Bronchial epithelial cell (primary cell): ENCODE measurements around the gene RBM33. TPM values are rescaled to one million over a fixed set of nuclear protein-coding genes. Genes with fewer than 3 reads are reported as not detected.

Experiments used
- DNase-seq: peaks from one replicate; pipeline ENCODE4 v3.0.0-alpha.2; 2010; ENCODE audit warnings: low read depth
- FAIRE-seq: peaks from 2 replicates; lab custom pipeline; 2011; peaks lifted over from hg19 to GRCh38; lab: Jason Lieb, UNC
- H3K27me3 ChIP-seq: 2 replicates; pipeline ENCODE4 v1.5.1; 2011; ENCODE audit warnings: low read length; ENCODE audit not compliant: control insufficient read depth, insufficient read depth
- H3K36me3 ChIP-seq: 2 replicates; pipeline ENCODE4 v1.5.1; 2011; ENCODE audit warnings: low read length; ENCODE audit not compliant: control insufficient read depth, insufficient read depth
- H3K4me3 ChIP-seq: 2 replicates; pipeline ENCODE4 v1.5.1; 2011; ENCODE audit warnings: mild to moderate bottlenecking, low read depth, low read length, control low read depth
- CTCF ChIP-seq: IDR thresholded peaks from 2 replicates; pipeline ENCODE4 v1.5.1; 2011; ENCODE audit warnings: mild to moderate bottlenecking, moderate library complexity, low read length, control low read depth, inconsistent platforms; ENCODE audit not compliant: insufficient read depth, severe bottlenecking
- total RNA-seq: library from RNA; depleted of rRNA; stranded (reverse); fragments of >200 nt; gene quantifications from 2 replicates; pipeline ENCODE4 v1.2.1, GENCODE V29; 2014

RBM33 gene
- total RNA-seq, 1 donor from 2014 or later, result 17.1 TPM

GRCh38 chr7:155763122-155763521 lies 118.7 kb downstream of the RBM33 start:
- Histone ChIP-seq H3K27me3 (no peaks in the 10 kb centered on the region), H3K4me3 (no peak overlapping the region), H3K36me3 (peaks cover 13% of the 10 kb centered on the region)
- DNase-seq, result no peak
- TF ChIP-seq CTCF, result no peak
- FAIRE-seq, result no peak

- FAIRE-seq (no peak), DNase-seq (no peak)
- no peak for TF ChIP-seq CTCF
- Histone ChIP-seq H3K36me3 (peaks cover 11% of the 10 kb centered on the region), H3K4me3 (no peak overlapping the region), H3K27me3 (no peaks in the 10 kb centered on the region)
Observed at GRCh38 chr7:155763691-155764437, 119.4 kb downstream of the RBM33 start.

GRCh38 chr7:155764438-155764793 lies 120.0 kb downstream of the RBM33 start:
- Histone ChIP-seq H3K4me3 (no peak overlapping the region), H3K27me3 (no peaks in the 10 kb centered on the region), H3K36me3 (peaks cover 14% of the 10 kb centered on the region)
- no peak for TF ChIP-seq CTCF
- FAIRE-seq (no peak), DNase-seq (no peak)

GRCh38 chr7:155765458-155765857 lies 121.0 kb downstream of the RBM33 start:
- FAIRE-seq (no peak), DNase-seq (no peak)
- no peak for TF ChIP-seq CTCF
- Histone ChIP-seq H3K27me3 (no peaks in the 10 kb centered on the region), H3K4me3 (no peak overlapping the region), H3K36me3 (peaks cover 18% of the 10 kb centered on the region)

- Histone ChIP-seq H3K4me3 (no peak overlapping the region), H3K27me3 (no peaks in the 10 kb centered on the region), H3K36me3 (peaks cover 21% of the 10 kb centered on the region)
- FAIRE-seq, result no peak
- no peak for TF ChIP-seq CTCF
- DNase-seq, result no peak
Observed at GRCh38 chr7:155766386-155766785, 121.9 kb downstream of the RBM33 start.
